ENCODE measurements around the gene HS2ST1.

The HS2ST1 gene

DNA sequence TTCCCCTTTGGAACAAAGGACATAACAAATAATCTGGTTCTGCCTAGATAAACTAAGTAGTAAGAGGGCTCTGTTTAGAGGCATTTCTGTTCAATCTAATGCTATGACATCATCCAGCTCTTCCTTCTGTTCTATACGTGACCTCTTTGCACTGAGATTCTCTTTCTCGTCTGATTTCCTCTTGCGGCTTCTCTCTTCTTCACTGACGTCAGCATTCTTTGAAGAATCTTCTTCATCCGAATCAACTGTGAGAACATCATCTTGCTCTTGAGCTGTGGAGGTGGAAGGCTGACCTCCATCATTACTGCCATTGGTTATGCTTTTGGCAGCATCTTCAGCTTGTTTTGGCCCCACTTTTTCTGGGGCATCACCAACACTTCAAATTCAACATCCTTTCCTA, 130.4 kb downstream of the HS2ST1 start:
- Histone ChIP-seq H3K9me3 (ENCODE audit: control insufficient read depth, insufficient read depth, low read depth, low read length) (peaks cover 13% of the 10 kb centered on the region), H3K36me3 (ENCODE audit: control insufficient read depth, insufficient read depth, low read length) (no peaks in the 10 kb centered on the region), H3K27me3 (ENCODE audit: control insufficient read depth, insufficient read depth, low read length) (no peaks in the 10 kb centered on the region), H3K9ac (ENCODE audit: low read length) (no peak overlapping the region), H3K27ac (ENCODE audit: low read depth, low read length) (no peak overlapping the region), H3K4me1 (ENCODE audit: control insufficient read depth, insufficient read depth, low read length) (no peaks in the 10 kb centered on the region), H3K4me3 (ENCODE audit: low read depth, low read length) (no peak overlapping the region)

DNA sequence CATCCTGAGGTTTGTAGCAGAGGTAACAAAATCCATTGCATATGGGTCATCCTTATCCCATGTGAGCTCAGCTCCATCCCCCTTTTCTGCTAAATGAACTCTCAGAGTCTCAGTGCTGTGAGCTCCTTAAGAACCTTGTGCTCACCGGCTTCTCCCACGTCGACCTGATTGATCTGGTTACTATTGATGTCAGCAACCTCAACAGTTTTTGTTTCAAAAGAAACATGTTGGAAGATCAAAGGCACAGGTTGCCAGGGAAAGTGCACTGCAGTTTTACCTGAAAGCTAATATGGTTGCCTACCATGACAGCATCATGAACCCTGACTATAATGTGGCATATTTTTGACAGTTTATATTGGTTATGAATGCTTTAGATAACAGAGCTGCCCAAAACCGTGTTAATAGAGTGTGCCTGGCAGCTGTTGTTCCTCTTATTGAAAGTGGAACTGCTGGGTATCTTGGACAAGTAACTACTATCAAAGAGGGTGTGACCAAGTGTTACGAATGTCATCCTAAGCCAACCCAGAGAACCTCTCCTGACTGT, 131.4 kb downstream of the HS2ST1 start:
- Histone ChIP-seq H3K36me3 (ENCODE audit: control insufficient read depth, insufficient read depth, low read length) (no peaks in the 10 kb centered on the region), H3K27me3 (ENCODE audit: control insufficient read depth, insufficient read depth, low read length) (no peaks in the 10 kb centered on the region), H3K4me1 (ENCODE audit: control insufficient read depth, insufficient read depth, low read length) (no peaks in the 10 kb centered on the region), H3K4me3 (ENCODE audit: low read depth, low read length) (no peak overlapping the region), H3K9me3 (ENCODE audit: control insufficient read depth, insufficient read depth, low read depth, low read length) (peaks cover 13% of the 10 kb centered on the region), H3K9ac (ENCODE audit: low read length) (no peak overlapping the region), H3K27ac (ENCODE audit: low read depth, low read length) (no peak overlapping the region)

DNA sequence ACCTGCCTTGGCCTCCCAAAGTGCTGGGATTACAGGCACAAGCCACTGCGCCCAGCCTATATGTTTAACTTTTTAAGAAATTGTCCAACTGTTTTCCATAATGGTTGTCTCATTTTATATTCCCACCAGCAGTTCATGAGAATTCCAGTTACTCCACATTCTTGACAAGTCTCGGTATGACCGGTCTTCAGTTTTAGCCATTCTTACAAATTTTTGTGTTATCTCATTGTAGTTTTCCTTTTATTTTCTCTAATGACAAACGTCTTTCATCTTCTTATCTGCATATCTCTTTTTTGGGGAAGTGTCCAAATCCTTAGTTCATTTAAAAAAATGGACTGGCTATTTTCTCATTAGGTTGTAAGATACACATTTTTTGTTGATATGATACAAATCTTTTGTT, 132.5 kb downstream of the HS2ST1 start:
- H3K4me1 ChIP-seq (ENCODE audit: control insufficient read depth, insufficient read depth, low read length), result no peaks in the 10 kb centered on the region
- peaks cover 13% of the 10 kb centered on the region for H3K9me3 ChIP-seq (ENCODE audit: control insufficient read depth, insufficient read depth, low read depth, low read length)
- no peaks in the 10 kb centered on the region for H3K27me3 ChIP-seq (ENCODE audit: control insufficient read depth, insufficient read depth, low read length)
- no peaks in the 10 kb centered on the region for H3K36me3 ChIP-seq (ENCODE audit: control insufficient read depth, insufficient read depth, low read length)
- H3K4me3 ChIP-seq (ENCODE audit: low read depth, low read length), result no peak overlapping the region
- no peak overlapping the region for H3K27ac ChIP-seq (ENCODE audit: low read depth, low read length)
- H3K9ac ChIP-seq (ENCODE audit: low read length), result no peak overlapping the region

DNA sequence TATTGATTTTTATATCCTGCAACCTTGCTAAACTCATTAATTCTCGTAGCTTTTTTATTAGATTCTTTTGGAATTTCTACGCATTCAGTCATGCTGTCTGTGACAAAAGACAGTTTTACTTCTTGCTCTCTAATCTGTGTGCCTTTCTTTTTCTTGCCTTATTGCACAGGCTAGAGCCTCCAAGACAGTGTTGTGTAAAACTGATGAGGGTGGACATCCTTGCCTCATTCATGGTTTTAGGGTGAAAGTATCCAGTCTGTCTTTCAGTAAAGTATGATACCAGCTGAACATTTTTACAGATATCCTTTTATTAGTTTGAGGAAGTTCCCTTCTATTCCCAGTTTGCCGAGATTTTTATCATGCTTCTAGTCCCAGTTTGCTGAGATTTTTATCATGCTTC, 133.8 kb downstream of the HS2ST1 start:
- Histone ChIP-seq H3K27me3 (ENCODE audit: control insufficient read depth, insufficient read depth, low read length) (no peaks in the 10 kb centered on the region), H3K9me3 (ENCODE audit: control insufficient read depth, insufficient read depth, low read depth, low read length) (peaks cover 13% of the 10 kb centered on the region), H3K4me1 (ENCODE audit: control insufficient read depth, insufficient read depth, low read length) (no peaks in the 10 kb centered on the region), H3K9ac (ENCODE audit: low read length) (no peak overlapping the region), H3K4me3 (ENCODE audit: low read depth, low read length) (no peak overlapping the region), H3K36me3 (ENCODE audit: control insufficient read depth, insufficient read depth, low read length) (no peaks in the 10 kb centered on the region), H3K27ac (ENCODE audit: low read depth, low read length) (no peak overlapping the region)

DNA sequence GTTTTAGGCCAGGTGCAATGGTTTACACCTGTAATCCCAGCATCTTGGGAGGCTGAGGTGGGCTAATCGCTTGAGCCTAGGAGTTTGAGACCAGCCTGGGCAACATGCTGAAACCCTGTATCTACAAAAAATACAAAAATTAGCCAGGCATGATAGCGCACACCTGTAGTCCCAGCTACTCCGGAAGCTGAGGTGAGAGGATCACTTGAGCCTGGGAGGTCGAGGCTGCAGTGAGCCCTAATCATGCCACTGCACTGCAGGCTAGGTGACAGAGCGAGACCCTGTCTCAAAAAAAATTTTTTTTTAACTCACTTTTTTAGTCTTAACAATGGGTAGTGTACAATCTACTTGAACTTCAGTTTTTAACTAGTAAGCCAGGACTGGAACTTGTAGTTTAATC, 137.5 kb downstream of the HS2ST1 start:
- Histone ChIP-seq H3K27me3 (ENCODE audit: control insufficient read depth, insufficient read depth, low read length) (no peaks in the 10 kb centered on the region), H3K27ac (ENCODE audit: low read depth, low read length) (no peak overlapping the region), H3K4me1 (ENCODE audit: control insufficient read depth, insufficient read depth, low read length) (no peaks in the 10 kb centered on the region), H3K9me3 (ENCODE audit: control insufficient read depth, insufficient read depth, low read depth, low read length) (peaks cover 13% of the 10 kb centered on the region), H3K9ac (ENCODE audit: low read length) (no peak overlapping the region), H3K36me3 (ENCODE audit: control insufficient read depth, insufficient read depth, low read length) (no peaks in the 10 kb centered on the region), H3K4me3 (ENCODE audit: low read depth, low read length) (no peak overlapping the region)

DNA sequence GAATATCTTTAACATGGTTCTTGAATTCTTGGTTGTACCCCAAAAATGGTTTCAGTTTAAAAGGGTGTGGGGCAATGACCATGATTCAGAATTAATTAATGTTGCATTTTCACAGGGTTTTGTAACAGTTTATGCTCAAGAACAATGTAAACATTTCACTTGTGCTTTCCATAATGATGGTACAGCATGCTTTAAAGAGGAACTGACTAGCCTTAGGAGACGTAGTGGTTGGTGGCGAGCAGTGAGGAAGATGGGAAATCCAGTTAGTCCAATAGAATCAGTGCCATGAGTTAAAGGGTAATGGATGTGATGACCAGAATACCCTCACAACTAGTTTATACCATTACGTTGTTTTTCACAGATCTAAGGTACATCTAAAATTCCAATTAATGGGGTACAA, 138.0 kb downstream of the HS2ST1 start:
- no peaks in the 10 kb centered on the region for H3K27me3 ChIP-seq (ENCODE audit: control insufficient read depth, insufficient read depth, low read length)
- H3K9me3 ChIP-seq (ENCODE audit: control insufficient read depth, insufficient read depth, low read depth, low read length), result peaks cover 13% of the 10 kb centered on the region
- no peak overlapping the region for H3K4me3 ChIP-seq (ENCODE audit: low read depth, low read length)
- H3K36me3 ChIP-seq (ENCODE audit: control insufficient read depth, insufficient read depth, low read length), result no peaks in the 10 kb centered on the region
- H3K4me1 ChIP-seq (ENCODE audit: control insufficient read depth, insufficient read depth, low read length), result no peaks in the 10 kb centered on the region
- no peak overlapping the region for H3K27ac ChIP-seq (ENCODE audit: low read depth, low read length)
- no peak overlapping the region for H3K9ac ChIP-seq (ENCODE audit: low read length)

DNA sequence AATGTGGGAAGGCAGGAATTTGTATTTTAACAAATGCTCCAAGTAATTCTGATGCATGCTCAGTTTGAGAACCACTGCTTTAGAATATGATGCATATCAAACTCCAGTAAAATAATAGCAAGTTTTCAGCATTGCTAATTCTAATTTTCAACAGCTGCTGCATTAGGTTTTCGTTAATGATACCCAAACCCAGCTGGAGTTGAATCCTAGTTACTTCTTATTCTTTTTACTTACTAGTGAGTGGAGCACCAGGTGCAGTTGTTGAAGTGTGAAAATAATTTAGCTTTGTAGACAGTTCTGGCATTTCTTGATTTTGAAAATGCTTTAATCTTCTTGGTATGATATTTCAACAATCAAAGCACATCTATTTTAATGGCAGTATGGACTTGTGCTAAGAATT, 138.5 kb downstream of the HS2ST1 start:
- Histone ChIP-seq H3K36me3 (ENCODE audit: control insufficient read depth, insufficient read depth, low read length) (no peaks in the 10 kb centered on the region), H3K9me3 (ENCODE audit: control insufficient read depth, insufficient read depth, low read depth, low read length) (peaks cover 8% of the 10 kb centered on the region), H3K9ac (ENCODE audit: low read length) (no peak overlapping the region), H3K27me3 (ENCODE audit: control insufficient read depth, insufficient read depth, low read length) (no peaks in the 10 kb centered on the region), H3K4me3 (ENCODE audit: low read depth, low read length) (no peak overlapping the region), H3K27ac (ENCODE audit: low read depth, low read length) (no peak overlapping the region), H3K4me1 (ENCODE audit: control insufficient read depth, insufficient read depth, low read length) (no peaks in the 10 kb centered on the region)

DNA sequence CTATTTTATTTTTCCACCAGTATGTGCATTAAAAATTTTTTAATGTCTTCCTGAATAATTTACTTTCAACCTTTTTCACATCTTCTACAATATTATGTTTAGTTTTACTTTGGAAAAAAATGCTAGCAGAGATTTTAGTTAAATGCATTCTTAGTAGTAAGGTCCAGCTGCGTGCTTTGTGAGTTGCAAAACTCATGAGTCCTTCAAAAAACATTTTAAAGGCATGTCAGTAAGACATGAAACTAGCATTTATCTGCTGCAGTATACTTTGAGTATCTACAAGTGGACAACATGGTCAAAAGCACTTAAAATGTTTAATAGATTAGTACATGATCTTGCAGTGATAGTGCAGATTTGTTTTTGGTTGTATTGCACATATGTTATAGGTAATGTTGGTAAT, 139.0 kb downstream of the HS2ST1 start:
- H3K4me1 ChIP-seq (ENCODE audit: control insufficient read depth, insufficient read depth, low read length), result no peaks in the 10 kb centered on the region
- no peak overlapping the region for H3K27ac ChIP-seq (ENCODE audit: low read depth, low read length)
- no peaks in the 10 kb centered on the region for H3K27me3 ChIP-seq (ENCODE audit: control insufficient read depth, insufficient read depth, low read length)
- H3K9ac ChIP-seq (ENCODE audit: low read length), result no peak overlapping the region
- H3K9me3 ChIP-seq (ENCODE audit: control insufficient read depth, insufficient read depth, low read depth, low read length), result peaks cover 4% of the 10 kb centered on the region
- no peaks in the 10 kb centered on the region for H3K36me3 ChIP-seq (ENCODE audit: control insufficient read depth, insufficient read depth, low read length)
- no peak overlapping the region for H3K4me3 ChIP-seq (ENCODE audit: low read depth, low read length)

DNA sequence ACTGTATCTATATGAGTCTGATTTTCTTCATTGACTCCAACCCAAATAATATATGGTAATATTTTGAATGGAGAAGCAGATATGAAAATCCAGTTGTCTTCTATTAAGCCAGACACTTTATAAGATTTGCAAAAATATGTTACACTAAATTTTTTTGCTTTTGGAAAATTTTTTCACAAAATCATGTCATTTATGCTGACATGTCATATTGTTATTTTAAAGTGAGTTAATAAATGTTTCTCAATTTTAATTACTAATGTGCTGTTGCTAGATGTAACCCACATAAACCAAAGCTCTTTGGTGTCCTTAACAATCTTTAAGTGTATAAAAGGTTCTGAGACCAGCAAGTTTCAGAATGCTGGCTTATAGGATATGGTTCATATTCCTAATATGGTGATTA, 142.5 kb downstream of the HS2ST1 start:
- no peak overlapping the region for H3K27ac ChIP-seq (ENCODE audit: low read depth, low read length)
- no peaks in the 10 kb centered on the region for H3K4me1 ChIP-seq (ENCODE audit: control insufficient read depth, insufficient read depth, low read length)
- no peaks in the 10 kb centered on the region for H3K36me3 ChIP-seq (ENCODE audit: control insufficient read depth, insufficient read depth, low read length)
- no peaks in the 10 kb centered on the region for H3K27me3 ChIP-seq (ENCODE audit: control insufficient read depth, insufficient read depth, low read length)
- no peak overlapping the region for H3K9ac ChIP-seq (ENCODE audit: low read length)
- no peaks in the 10 kb centered on the region for H3K9me3 ChIP-seq (ENCODE audit: control insufficient read depth, insufficient read depth, low read depth, low read length)
- no peak overlapping the region for H3K4me3 ChIP-seq (ENCODE audit: low read depth, low read length)

DNA sequence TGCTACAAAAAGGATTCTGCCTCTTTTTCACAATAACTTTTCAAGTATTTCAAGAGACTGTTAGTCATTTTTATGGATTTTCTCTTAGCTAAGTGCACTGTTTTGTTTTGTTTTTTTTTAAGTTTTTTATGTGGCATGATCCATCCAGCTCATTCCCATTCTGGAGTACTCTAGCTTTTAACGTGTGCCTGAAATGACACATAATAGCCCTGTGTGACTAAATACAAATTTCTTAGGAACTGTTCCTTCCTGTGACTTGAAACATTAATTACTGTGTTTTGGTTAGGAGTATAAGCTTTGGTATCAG, 143.9 kb downstream of the HS2ST1 start:
- H3K36me3 ChIP-seq (ENCODE audit: control insufficient read depth, insufficient read depth, low read length), result no peaks in the 10 kb centered on the region
- no peak overlapping the region for H3K4me3 ChIP-seq (ENCODE audit: low read depth, low read length)
- H3K9me3 ChIP-seq (ENCODE audit: control insufficient read depth, insufficient read depth, low read depth, low read length), result no peaks in the 10 kb centered on the region; the same call in 1 of the 2 replicates
- no peaks in the 10 kb centered on the region for H3K4me1 ChIP-seq (ENCODE audit: control insufficient read depth, insufficient read depth, low read length)
- no peaks in the 10 kb centered on the region for H3K27me3 ChIP-seq (ENCODE audit: control insufficient read depth, insufficient read depth, low read length)
- no peak overlapping the region for H3K27ac ChIP-seq (ENCODE audit: low read depth, low read length)
- no peak overlapping the region for H3K9ac ChIP-seq (ENCODE audit: low read length)

DNA sequence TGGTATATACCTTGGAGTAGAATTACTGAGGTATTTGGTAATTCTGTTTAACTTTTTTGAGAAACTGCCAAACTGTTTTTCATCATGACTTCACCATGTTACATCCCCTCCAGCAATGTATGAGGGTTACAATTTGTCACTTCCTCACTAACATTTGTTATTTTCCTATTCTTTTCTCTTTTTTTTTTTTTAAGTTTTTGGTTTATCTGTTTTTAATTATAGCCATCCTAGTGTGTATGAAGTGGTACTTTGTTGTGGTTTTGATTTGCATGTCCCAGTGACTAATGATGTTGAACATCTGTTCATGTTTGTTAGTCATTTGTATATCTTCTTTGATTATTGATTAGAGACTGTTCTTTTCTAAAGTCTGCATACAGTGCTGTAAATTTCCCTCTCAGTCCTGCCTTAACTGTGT, 147.3 kb downstream of the HS2ST1 start:
- no peaks in the 10 kb centered on the region for H3K36me3 ChIP-seq (ENCODE audit: control insufficient read depth, insufficient read depth, low read length)
- no peaks in the 10 kb centered on the region; the same call in 1 of the 2 replicates for H3K9me3 ChIP-seq (ENCODE audit: control insufficient read depth, insufficient read depth, low read depth, low read length)
- no peak overlapping the region for H3K27ac ChIP-seq (ENCODE audit: low read depth, low read length)
- H3K27me3 ChIP-seq (ENCODE audit: control insufficient read depth, insufficient read depth, low read length), result no peaks in the 10 kb centered on the region
- H3K4me1 ChIP-seq (ENCODE audit: control insufficient read depth, insufficient read depth, low read length), result no peaks in the 10 kb centered on the region
- no peak overlapping the region for H3K4me3 ChIP-seq (ENCODE audit: low read depth, low read length)
- no peak overlapping the region for H3K9ac ChIP-seq (ENCODE audit: low read length)

DNA sequence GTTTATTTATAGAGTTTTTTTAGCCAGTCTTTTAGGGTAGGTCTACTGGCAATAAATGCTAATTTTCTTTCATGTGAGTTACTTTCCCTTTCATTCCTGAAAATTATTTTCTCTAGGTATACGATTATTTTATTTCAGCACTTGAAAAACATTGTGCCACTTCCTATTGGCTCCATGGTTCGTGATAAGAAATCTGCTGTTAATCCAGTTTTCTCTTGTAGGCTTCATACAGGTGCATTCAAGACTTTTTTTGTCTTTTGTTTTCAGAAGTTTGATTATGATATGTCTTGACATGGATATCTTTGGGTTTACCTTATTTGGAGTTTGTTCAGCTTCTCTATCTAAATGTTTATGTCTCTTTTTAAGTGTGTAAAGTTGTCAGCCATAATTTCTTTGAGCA, 148.3 kb downstream of the HS2ST1 start:
- H3K4me3 ChIP-seq (ENCODE audit: low read depth, low read length), result no peak overlapping the region

More for the DNA sequence above, 148.3 kb downstream of the HS2ST1 start:
- H3K36me3 ChIP-seq (ENCODE audit: control insufficient read depth, insufficient read depth, low read length), result no peaks in the 10 kb centered on the region
- H3K9ac ChIP-seq (ENCODE audit: low read length), result no peak overlapping the region
- no peaks in the 10 kb centered on the region; the same call in 1 of the 2 replicates for H3K9me3 ChIP-seq (ENCODE audit: control insufficient read depth, insufficient read depth, low read depth, low read length)
- no peaks in the 10 kb centered on the region for H3K4me1 ChIP-seq (ENCODE audit: control insufficient read depth, insufficient read depth, low read length)
- H3K27ac ChIP-seq (ENCODE audit: low read depth, low read length), result no peak overlapping the region
- no peaks in the 10 kb centered on the region for H3K27me3 ChIP-seq (ENCODE audit: control insufficient read depth, insufficient read depth, low read length)

Data from HUES6 (cell line).